T-helper 1 cell treated with Interleukin-12 subunit alpha and Interleukin-12 subunit beta and Interleukin-4 antibody, amounts not matched to agents 30 μg/mL and 1 μg/mL, for 36 hours (primary cell): ENCODE results near the gene MCTP2.

Experiments used
- H3K27ac Mint-ChIP-seq: one replicate; pipeline ENCODE4 v1.8.0; 2021; ENCODE audit warnings: mild to moderate bottlenecking, mixed read lengths
- H3K27me3 Mint-ChIP-seq: one replicate; pipeline ENCODE4 v1.8.0; 2021; ENCODE audit warnings: low read depth, mixed read lengths
- H3K36me3 Mint-ChIP-seq: one replicate; pipeline ENCODE4 v1.8.0; 2021; ENCODE audit warnings: low read depth, mixed read lengths
- H3K4me1 Mint-ChIP-seq: one replicate; pipeline ENCODE4 v1.8.0; 2021; ENCODE audit warnings: low read depth, mixed read lengths
- H3K4me3 Mint-ChIP-seq: one replicate; pipeline ENCODE4 v1.8.0; 2021; ENCODE audit warnings: mild to moderate bottlenecking, moderate library complexity, mixed read lengths
- H3K9me3 Mint-ChIP-seq: one replicate; pipeline ENCODE4 v1.8.0; 2021; ENCODE audit warnings: mixed read lengths

Gene MCTP2

GRCh38 chr15:94353488-94353820 lies 122.1 kb downstream of the MCTP2 start:
- Mint-ChIP-seq H3K4me1 (no peaks in the 10 kb centered on the region), H3K27ac (no peak overlapping the region), H3K27me3 (no peaks in the 10 kb centered on the region), H3K4me3 (no peak overlapping the region), H3K36me3 (peaks cover 37% of the 10 kb centered on the region), H3K9me3 (no peaks in the 10 kb centered on the region)

- peaks cover 29% of the 10 kb centered on the region for H3K36me3 Mint-ChIP-seq
Observed at GRCh38 chr15:94354655-94355054, 123.3 kb downstream of the MCTP2 start.

GRCh38 chr15:94359716-94360115 lies 128.4 kb downstream of the MCTP2 start:
- no peaks in the 10 kb centered on the region for H3K27me3 Mint-ChIP-seq
- no peak overlapping the region for H3K27ac Mint-ChIP-seq

More at GRCh38 chr15:94354655-94355054, 123.3 kb downstream of the MCTP2 start:
- Mint-ChIP-seq H3K4me1 (no peaks in the 10 kb centered on the region), H3K9me3 (no peaks in the 10 kb centered on the region), H3K27ac (no peak overlapping the region), H3K4me3 (no peak overlapping the region), H3K27me3 (no peaks in the 10 kb centered on the region)

GRCh38 chr15:94360251-94360685 lies 128.9 kb downstream of the MCTP2 start:
- H3K27ac Mint-ChIP-seq: peak overlapping the region; percentile 21
- no peaks in the 10 kb centered on the region for H3K27me3 Mint-ChIP-seq
- H3K4me1 Mint-ChIP-seq: peaks cover 4% of the 10 kb centered on the region
- no peaks in the 10 kb centered on the region for H3K9me3 Mint-ChIP-seq
- H3K4me3 Mint-ChIP-seq: no peak overlapping the region
- H3K36me3 Mint-ChIP-seq: peaks cover 16% of the 10 kb centered on the region

More at GRCh38 chr15:94359716-94360115, 128.4 kb downstream of the MCTP2 start:
- no peaks in the 10 kb centered on the region for H3K9me3 Mint-ChIP-seq
- no peak overlapping the region for H3K4me3 Mint-ChIP-seq
- H3K36me3 Mint-ChIP-seq: peaks cover 18% of the 10 kb centered on the region
- H3K4me1 Mint-ChIP-seq: peaks cover 4% of the 10 kb centered on the region

GRCh38 chr15:94362385-94363092 lies 131.2 kb downstream of the MCTP2 start:
- H3K9me3 Mint-ChIP-seq: no peaks in the 10 kb centered on the region
- H3K4me3 Mint-ChIP-seq: no peak overlapping the region
- peaks cover 13% of the 10 kb centered on the region for H3K36me3 Mint-ChIP-seq
- H3K27ac Mint-ChIP-seq: no peak overlapping the region
- H3K4me1 Mint-ChIP-seq: peaks cover 6% of the 10 kb centered on the region
- no peaks in the 10 kb centered on the region for H3K27me3 Mint-ChIP-seq

GRCh38 chr15:94363382-94363781 lies 132.0 kb downstream of the MCTP2 start:
- Mint-ChIP-seq H3K36me3 (peaks cover 17% of the 10 kb centered on the region), H3K27ac (no peak overlapping the region), H3K27me3 (no peaks in the 10 kb centered on the region), H3K4me3 (no peak overlapping the region), H3K9me3 (no peaks in the 10 kb centered on the region), H3K4me1 (peaks cover 6% of the 10 kb centered on the region)

GRCh38 chr15:94366781-94367180 lies 135.4 kb downstream of the MCTP2 start:
- no peaks in the 10 kb centered on the region for H3K9me3 Mint-ChIP-seq
- peaks cover 2% of the 10 kb centered on the region for H3K4me1 Mint-ChIP-seq
- H3K4me3 Mint-ChIP-seq: no peak overlapping the region
- no peaks in the 10 kb centered on the region for H3K27me3 Mint-ChIP-seq
- no peak overlapping the region for H3K27ac Mint-ChIP-seq
- peaks cover 24% of the 10 kb centered on the region for H3K36me3 Mint-ChIP-seq

- Mint-ChIP-seq H3K4me3 (no peak overlapping the region), H3K4me1 (peaks cover 2% of the 10 kb centered on the region), H3K27me3 (no peaks in the 10 kb centered on the region), H3K36me3 (peaks cover 31% of the 10 kb centered on the region), H3K27ac (no peak overlapping the region), H3K9me3 (no peaks in the 10 kb centered on the region)
Observed at GRCh38 chr15:94367726-94368535, 136.6 kb downstream of the MCTP2 start.

GRCh38 chr15:94370206-94370935 lies 139.0 kb downstream of the MCTP2 start:
- Mint-ChIP-seq H3K36me3 (peaks cover 37% of the 10 kb centered on the region), H3K27me3 (no peaks in the 10 kb centered on the region), H3K4me3 (no peak overlapping the region), H3K4me1 (peaks cover 2% of the 10 kb centered on the region), H3K27ac (no peak overlapping the region), H3K9me3 (no peaks in the 10 kb centered on the region)

- H3K27me3 Mint-ChIP-seq: no peaks in the 10 kb centered on the region
- H3K9me3 Mint-ChIP-seq: no peaks in the 10 kb centered on the region
- peaks cover 37% of the 10 kb centered on the region for H3K36me3 Mint-ChIP-seq
- H3K27ac Mint-ChIP-seq: no peak overlapping the region
- no peak overlapping the region for H3K4me3 Mint-ChIP-seq
- peaks cover 2% of the 10 kb centered on the region for H3K4me1 Mint-ChIP-seq
Observed at GRCh38 chr15:94370936-94371285, 139.6 kb downstream of the MCTP2 start.

- no peaks in the 10 kb centered on the region for H3K9me3 Mint-ChIP-seq
- H3K4me3 Mint-ChIP-seq: no peak overlapping the region
- no peaks in the 10 kb centered on the region for H3K4me1 Mint-ChIP-seq
- H3K27me3 Mint-ChIP-seq: no peaks in the 10 kb centered on the region
- H3K27ac Mint-ChIP-seq: no peak overlapping the region
- peaks cover 35% of the 10 kb centered on the region for H3K36me3 Mint-ChIP-seq
Observed at GRCh38 chr15:94372821-94373220, 141.5 kb downstream of the MCTP2 start.

GRCh38 chr15:94375997-94376396 lies 144.6 kb downstream of the MCTP2 start:
- no peaks in the 10 kb centered on the region for H3K27me3 Mint-ChIP-seq
- no peaks in the 10 kb centered on the region for H3K4me1 Mint-ChIP-seq
- H3K27ac Mint-ChIP-seq: no peak overlapping the region
- H3K36me3 Mint-ChIP-seq: peaks cover 33% of the 10 kb centered on the region
- no peak overlapping the region for H3K4me3 Mint-ChIP-seq
- no peaks in the 10 kb centered on the region for H3K9me3 Mint-ChIP-seq

GRCh38 chr15:94379986-94380385 lies 148.6 kb downstream of the MCTP2 start:
- Mint-ChIP-seq H3K9me3 (no peaks in the 10 kb centered on the region), H3K4me3 (no peak overlapping the region), H3K27me3 (no peaks in the 10 kb centered on the region), H3K36me3 (peaks cover 30% of the 10 kb centered on the region), H3K4me1 (no peaks in the 10 kb centered on the region), H3K27ac (no peak overlapping the region)

GRCh38 chr15:94380798-94381197 lies 149.4 kb downstream of the MCTP2 start:
- H3K27ac Mint-ChIP-seq: no peak overlapping the region
- no peaks in the 10 kb centered on the region for H3K9me3 Mint-ChIP-seq
- H3K36me3 Mint-ChIP-seq: peaks cover 35% of the 10 kb centered on the region
- H3K4me1 Mint-ChIP-seq: no peaks in the 10 kb centered on the region
- H3K4me3 Mint-ChIP-seq: no peak overlapping the region
- H3K27me3 Mint-ChIP-seq: no peaks in the 10 kb centered on the region

- no peaks in the 10 kb centered on the region for H3K4me1 Mint-ChIP-seq
- no peaks in the 10 kb centered on the region for H3K27me3 Mint-ChIP-seq
- H3K9me3 Mint-ChIP-seq: no peaks in the 10 kb centered on the region
- peaks cover 37% of the 10 kb centered on the region for H3K36me3 Mint-ChIP-seq
- no peak overlapping the region for H3K27ac Mint-ChIP-seq
- H3K4me3 Mint-ChIP-seq: no peak overlapping the region
Observed at GRCh38 chr15:94381384-94381783, 150.0 kb downstream of the MCTP2 start.
